Measurements from ENCODE around the gene NAP1L4.

DNA sequence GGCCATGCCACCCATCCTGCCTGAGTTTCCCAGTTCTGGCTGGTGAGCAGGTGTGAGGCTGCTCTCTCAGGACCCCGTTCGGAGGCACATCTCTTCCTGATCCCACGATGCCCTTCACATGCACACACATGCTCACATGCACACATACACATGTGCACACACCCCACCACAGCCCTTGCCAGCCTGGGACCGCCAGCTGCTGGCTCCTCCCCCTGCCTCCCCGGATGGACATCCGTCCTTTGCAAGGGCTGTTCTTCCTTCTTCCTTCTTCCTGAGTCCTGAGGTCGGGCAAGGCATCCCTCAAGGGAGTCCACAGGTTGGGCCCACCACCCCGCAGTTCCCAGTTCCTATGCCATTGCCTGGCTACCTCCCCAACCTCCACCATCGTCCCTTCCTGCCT is 96.1 kb downstream of the NAP1L4 start:
- TF ChIP-seq SMAD4 (CRISPR knock-in tag; IDR thresholded peaks at IDR 0.05) (no peak), ZNF263 (CRISPR knock-in tag; IDR thresholded peaks at IDR 0.05; ENCODE audit: low read depth) (no peak), CREB1 (CRISPR knock-in tag; IDR thresholded peaks at IDR 0.05) (no peak), KAT7 (CRISPR knock-in tag; IDR thresholded peaks at IDR 0.05; ENCODE audit: borderline replicate concordance) (no peak), ZNF416 (CRISPR knock-in tag; IDR thresholded peaks at IDR 0.05) (no peak), NFE2L1 (CRISPR knock-in tag; IDR thresholded peaks at IDR 0.05) (no peak), NR3C1 (CRISPR knock-in tag; conservative IDR thresholded peaks at IDR 0.05; ENCODE audit: low read depth) (no peak), CREM (CRISPR knock-in tag; IDR thresholded peaks at IDR 0.05) (no peak), NR1H2 (CRISPR knock-in tag; IDR thresholded peaks at IDR 0.05) (no peak)
- TF ChIP-seq, protein P1, sequence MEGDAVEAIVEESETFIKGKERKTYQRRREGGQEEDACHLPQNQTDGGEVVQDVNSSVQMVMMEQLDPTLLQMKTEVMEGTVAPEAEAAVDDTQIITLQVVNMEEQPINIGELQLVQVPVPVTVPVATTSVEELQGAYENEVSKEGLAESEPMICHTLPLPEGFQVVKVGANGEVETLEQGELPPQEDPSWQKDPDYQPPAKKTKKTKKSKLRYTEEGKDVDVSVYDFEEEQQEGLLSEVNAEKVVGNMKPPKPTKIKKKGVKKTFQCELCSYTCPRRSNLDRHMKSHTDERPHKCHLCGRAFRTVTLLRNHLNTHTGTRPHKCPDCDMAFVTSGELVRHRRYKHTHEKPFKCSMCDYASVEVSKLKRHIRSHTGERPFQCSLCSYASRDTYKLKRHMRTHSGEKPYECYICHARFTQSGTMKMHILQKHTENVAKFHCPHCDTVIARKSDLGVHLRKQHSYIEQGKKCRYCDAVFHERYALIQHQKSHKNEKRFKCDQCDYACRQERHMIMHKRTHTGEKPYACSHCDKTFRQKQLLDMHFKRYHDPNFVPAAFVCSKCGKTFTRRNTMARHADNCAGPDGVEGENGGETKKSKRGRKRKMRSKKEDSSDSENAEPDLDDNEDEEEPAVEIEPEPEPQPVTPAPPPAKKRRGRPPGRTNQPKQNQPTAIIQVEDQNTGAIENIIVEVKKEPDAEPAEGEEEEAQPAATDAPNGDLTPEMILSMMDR (IDR thresholded peaks at IDR 0.05), result no peak
- TF ChIP-seq, protein P2, sequence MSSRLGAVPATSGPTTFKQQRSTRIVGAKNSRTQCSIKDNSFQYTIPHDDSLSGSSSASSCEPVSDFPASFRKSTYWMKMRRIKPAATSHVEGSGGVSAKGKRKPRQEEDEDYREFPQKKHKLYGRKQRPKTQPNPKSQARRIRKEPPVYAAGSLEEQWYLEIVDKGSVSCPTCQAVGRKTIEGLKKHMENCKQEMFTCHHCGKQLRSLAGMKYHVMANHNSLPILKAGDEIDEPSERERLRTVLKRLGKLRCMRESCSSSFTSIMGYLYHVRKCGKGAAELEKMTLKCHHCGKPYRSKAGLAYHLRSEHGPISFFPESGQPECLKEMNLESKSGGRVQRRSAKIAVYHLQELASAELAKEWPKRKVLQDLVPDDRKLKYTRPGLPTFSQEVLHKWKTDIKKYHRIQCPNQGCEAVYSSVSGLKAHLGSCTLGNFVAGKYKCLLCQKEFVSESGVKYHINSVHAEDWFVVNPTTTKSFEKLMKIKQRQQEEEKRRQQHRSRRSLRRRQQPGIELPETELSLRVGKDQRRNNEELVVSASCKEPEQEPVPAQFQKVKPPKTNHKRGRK (CRISPR knock-in tag; IDR thresholded peaks at IDR 0.05; ENCODE audit: borderline replicate concordance), result no peak
- TF ChIP-seq, protein P3, sequence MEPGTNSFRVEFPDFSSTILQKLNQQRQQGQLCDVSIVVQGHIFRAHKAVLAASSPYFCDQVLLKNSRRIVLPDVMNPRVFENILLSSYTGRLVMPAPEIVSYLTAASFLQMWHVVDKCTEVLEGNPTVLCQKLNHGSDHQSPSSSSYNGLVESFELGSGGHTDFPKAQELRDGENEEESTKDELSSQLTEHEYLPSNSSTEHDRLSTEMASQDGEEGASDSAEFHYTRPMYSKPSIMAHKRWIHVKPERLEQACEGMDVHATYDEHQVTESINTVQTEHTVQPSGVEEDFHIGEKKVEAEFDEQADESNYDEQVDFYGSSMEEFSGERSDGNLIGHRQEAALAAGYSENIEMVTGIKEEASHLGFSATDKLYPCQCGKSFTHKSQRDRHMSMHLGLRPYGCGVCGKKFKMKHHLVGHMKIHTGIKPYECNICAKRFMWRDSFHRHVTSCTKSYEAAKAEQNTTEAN (CRISPR knock-in tag; IDR thresholded peaks at IDR 0.05), result no peak
- TF ChIP-seq, protein P4, sequence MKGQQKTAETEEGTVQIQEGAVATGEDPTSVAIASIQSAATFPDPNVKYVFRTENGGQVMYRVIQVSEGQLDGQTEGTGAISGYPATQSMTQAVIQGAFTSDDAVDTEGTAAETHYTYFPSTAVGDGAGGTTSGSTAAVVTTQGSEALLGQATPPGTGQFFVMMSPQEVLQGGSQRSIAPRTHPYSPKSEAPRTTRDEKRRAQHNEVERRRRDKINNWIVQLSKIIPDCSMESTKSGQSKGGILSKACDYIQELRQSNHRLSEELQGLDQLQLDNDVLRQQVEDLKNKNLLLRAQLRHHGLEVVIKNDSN (CRISPR knock-in tag; IDR thresholded peaks at IDR 0.05), result no peak
- TF ChIP-seq, protein P5, sequence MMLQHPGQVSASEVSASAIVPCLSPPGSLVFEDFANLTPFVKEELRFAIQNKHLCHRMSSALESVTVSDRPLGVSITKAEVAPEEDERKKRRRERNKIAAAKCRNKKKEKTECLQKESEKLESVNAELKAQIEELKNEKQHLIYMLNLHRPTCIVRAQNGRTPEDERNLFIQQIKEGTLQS (CRISPR knock-in tag; conservative IDR thresholded peaks at IDR 0.05), result no peak

Data from WTC11 (cell line).